ENCODE measurements around the gene EFNA4.
A peak's percentile ranks its signal among the peaks of the same experiment; 100 is the strongest.

The EFNA4 gene

GRCh38 chr1:155034318-155035208, 29.0 kb upstream of the EFNA4 start:
- DNase-seq: no peak

GRCh38 chr1:155035936-155036335, 27.6 kb upstream of the EFNA4 start:
- DNase-seq: no peak

- no peak for DNase-seq
These were observed 26.5 kb upstream of the EFNA4 start for GRCh38 chr1:155037043-155037442.

GRCh38 chr1:155037851-155038441, 25.6 kb upstream of the EFNA4 start:
- DNase-seq: no peak

- no peak for DNase-seq
These were observed 24.8 kb upstream of the EFNA4 start for GRCh38 chr1:155038602-155039307.

GRCh38 chr1:155039308-155039669, 24.3 kb upstream of the EFNA4 start:
- no peak for DNase-seq

- DNase-seq: no peak
These were observed 23.0 kb upstream of the EFNA4 start for GRCh38 chr1:155040358-155041093.

- no peak for DNase-seq
These were observed 20.8 kb upstream of the EFNA4 start for GRCh38 chr1:155042789-155043188.

- DNase-seq: no peak
These were observed 20.2 kb upstream of the EFNA4 start for GRCh38 chr1:155043301-155043702.

GRCh38 chr1:155043793-155044192, 19.7 kb upstream of the EFNA4 start:
- DNase-seq: no peak

GRCh38 chr1:155044365-155044764, 19.2 kb upstream of the EFNA4 start:
- DNase-seq: no peak

- peak; percentile 78 for DNase-seq
These were observed 18.5 kb upstream of the EFNA4 start for GRCh38 chr1:155044812-155045657.

GRCh38 chr1:155048449-155049334, 14.8 kb upstream of the EFNA4 start:
- no peak for DNase-seq

GRCh38 chr1:155049651-155050559, 13.6 kb upstream of the EFNA4 start:
- no peak for DNase-seq

- DNase-seq: peak; percentile 86
These were observed 12.8 kb upstream of the EFNA4 start, which contains the start of gene ADAM15 for GRCh38 chr1:155050560-155051341. ADAM15 (plus strand) TSS chr1:155051316; CDS start chr1:155051387, 71 bp downstream.

- no peak for DNase-seq
These were observed 12.2 kb upstream of the EFNA4 start for GRCh38 chr1:155051342-155051776.

GRCh38 chr1:155051777-155052398, 11.7 kb upstream of the EFNA4 start:
- DNase-seq: peak; percentile 62
